Fibroblast of mammary gland (primary cell): ENCODE results near the gene RAPGEF2.

Experiments
- DNase-seq: peaks from one replicate; pipeline ENCODE4 v3.0.0-alpha.2; 2010; ENCODE audit warnings: low read depth
- H3K4me3 ChIP-seq: 2 replicates; pipeline ENCODE4 v1.5.1; 2011; ENCODE audit warnings: low read depth, mild to moderate bottlenecking, low read length, moderate library complexity; ENCODE audit not compliant: control insufficient read depth
- TF ChIP-seq, protein P1 (sequence below): conservative IDR thresholded peaks from 2 replicates; pipeline ENCODE4 v1.5.1; 2011; ENCODE audit warnings: low read depth, low read length, inconsistent platforms; ENCODE audit not compliant: control insufficient read depth, insufficient read depth

Gene RAPGEF2

GRCh38 chr4:159367781-159368080, 264.9 kb downstream of the RAPGEF2 start:
- no peak for DNase-seq
- TF ChIP-seq, protein P1, sequence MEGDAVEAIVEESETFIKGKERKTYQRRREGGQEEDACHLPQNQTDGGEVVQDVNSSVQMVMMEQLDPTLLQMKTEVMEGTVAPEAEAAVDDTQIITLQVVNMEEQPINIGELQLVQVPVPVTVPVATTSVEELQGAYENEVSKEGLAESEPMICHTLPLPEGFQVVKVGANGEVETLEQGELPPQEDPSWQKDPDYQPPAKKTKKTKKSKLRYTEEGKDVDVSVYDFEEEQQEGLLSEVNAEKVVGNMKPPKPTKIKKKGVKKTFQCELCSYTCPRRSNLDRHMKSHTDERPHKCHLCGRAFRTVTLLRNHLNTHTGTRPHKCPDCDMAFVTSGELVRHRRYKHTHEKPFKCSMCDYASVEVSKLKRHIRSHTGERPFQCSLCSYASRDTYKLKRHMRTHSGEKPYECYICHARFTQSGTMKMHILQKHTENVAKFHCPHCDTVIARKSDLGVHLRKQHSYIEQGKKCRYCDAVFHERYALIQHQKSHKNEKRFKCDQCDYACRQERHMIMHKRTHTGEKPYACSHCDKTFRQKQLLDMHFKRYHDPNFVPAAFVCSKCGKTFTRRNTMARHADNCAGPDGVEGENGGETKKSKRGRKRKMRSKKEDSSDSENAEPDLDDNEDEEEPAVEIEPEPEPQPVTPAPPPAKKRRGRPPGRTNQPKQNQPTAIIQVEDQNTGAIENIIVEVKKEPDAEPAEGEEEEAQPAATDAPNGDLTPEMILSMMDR = no peak
- no peak overlapping the region for H3K4me3 ChIP-seq

DNA sequence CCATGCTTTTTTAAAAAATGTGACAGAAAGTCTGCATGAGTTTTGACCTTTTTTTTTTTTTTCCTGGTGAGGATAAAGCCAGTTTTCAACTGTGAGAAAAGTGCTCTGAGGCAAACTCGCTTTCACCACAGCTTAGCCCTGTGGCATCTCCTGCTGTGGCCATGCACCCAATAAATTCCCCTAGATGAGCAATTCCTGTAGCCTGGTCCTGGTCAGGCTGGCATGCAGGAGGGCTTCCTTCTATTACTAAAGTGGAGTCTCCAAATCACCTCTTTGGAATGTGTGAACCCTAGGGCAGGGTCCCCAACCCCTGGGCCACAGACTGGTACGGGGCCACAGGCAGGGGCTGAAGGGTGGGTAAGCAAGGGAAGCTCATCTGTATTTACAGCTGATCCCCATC, 265.4 kb downstream of the RAPGEF2 start:
- DNase-seq = no peak
- H3K4me3 ChIP-seq = no peak overlapping the region
- TF ChIP-seq, protein P1 = no peak

GRCh38 chr4:159369256-159369655, 266.4 kb downstream of the RAPGEF2 start:
- TF ChIP-seq, protein P1 = no peak
- no peak for DNase-seq
- no peak overlapping the region for H3K4me3 ChIP-seq

DNA sequence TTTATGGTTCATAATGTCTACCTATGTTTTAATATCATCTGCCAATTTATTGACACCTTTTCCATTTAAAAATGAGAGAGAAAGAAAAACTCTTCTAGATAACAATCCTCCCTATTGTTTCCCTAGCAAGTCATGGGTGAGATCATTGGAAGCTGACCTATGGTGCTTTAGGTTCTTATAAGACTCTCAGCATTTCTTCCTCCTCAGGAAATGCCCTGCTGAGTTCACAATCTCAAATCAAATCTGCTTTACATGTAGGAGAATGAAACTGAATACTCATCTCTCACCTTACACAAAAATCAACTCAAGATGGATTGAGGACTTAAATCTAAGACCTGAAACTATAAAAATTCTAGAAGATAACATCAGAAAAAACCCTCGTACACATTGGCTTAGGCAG, 267.4 kb downstream of the RAPGEF2 start:
- no peak for DNase-seq
- TF ChIP-seq, protein P1 = no peak
- no peak overlapping the region for H3K4me3 ChIP-seq

GRCh38 chr4:159374749-159375530, 272.1 kb downstream of the RAPGEF2 start:
- TF ChIP-seq, protein P1 = no peak
- DNase-seq = no peak
- H3K4me3 ChIP-seq = no peak overlapping the region

- TF ChIP-seq, protein P1 = no peak
Measured at GRCh38 chr4:159376289-159376688, 273.4 kb downstream of the RAPGEF2 start.

More at GRCh38 chr4:159376289-159376688, 273.4 kb downstream of the RAPGEF2 start:
- no peak for DNase-seq
- no peak overlapping the region for H3K4me3 ChIP-seq
